Ishikawa (cell line): Measurements from ENCODE around the gene SMPD4.
A peak's percentile ranks its signal among the peaks of the same experiment; 100 is the strongest.

Source experiments
- EGR1 ChIP-seq: IDR thresholded peaks from 2 replicates; pipeline ENCODE4 v1.6.1; 2012
- MAX ChIP-seq: IDR thresholded peaks from 2 replicates; pipeline ENCODE4 v1.6.1; 2012
- TAF1 ChIP-seq: IDR thresholded peaks from 2 replicates; pipeline ENCODE4 v1.6.1; 2012; ENCODE audit warnings: low read depth, mild to moderate bottlenecking
- USF1 ChIP-seq: IDR thresholded peaks from 2 replicates; pipeline ENCODE4 v1.6.1; 2012
- YY1 ChIP-seq: IDR thresholded peaks from 2 replicates; pipeline ENCODE4 v1.6.1; 2012; ENCODE audit warnings: low read depth

The SMPD4 gene

DNA sequence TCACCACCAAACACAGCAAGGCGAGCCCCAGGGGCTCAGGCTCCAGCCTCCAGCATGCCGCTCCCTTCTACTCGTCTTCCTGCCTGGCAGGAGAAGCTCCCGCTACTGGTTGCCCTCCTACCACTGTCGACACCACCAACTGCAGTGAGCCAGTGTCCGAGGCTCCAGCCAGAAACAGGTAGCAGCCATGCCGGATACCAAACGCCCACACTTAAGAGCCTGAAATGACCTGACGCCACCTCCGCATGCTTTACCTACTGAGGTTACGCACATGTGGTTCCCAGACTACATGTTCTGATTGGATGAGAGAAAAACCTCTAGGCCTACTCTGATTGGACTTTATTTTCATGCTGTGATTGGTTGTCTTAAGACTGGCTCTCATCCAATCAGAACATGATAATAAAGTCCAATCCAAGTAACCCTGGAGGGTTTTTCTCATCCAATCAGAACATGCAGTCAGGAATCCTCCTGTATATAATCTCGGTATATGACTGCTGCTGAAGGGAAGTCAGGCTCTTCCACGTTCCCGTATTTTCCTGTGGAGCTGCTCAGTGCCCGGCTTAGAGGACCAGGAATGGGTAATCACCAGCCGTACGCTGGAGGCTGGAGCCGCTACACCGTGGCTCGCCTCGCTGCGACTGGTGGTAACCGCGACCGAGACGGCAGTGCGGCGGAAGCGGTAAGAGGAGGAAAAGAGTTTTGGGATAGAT lies 52.1 kb downstream of the SMPD4 start, which contains the start of gene POTEF:
Gene POTEF, minus strand, starts transcription at position 103 of the 710 bp plus-strand sequence. CDS start 8,707 bp downstream, outside the sequence.
- TF ChIP-seq YY1 (peak; percentile 66), MAX (peak; percentile 77), USF1 (0 out of 2 replicates have a peak, but pooled peaks have one; percentile 7), TAF1 (peak; percentile 53), EGR1 (peak; percentile 88)
